H9 (cell line): Measurements from ENCODE around the gene LRP5. TPM values are rescaled to one million over a fixed set of nuclear protein-coding genes. Genes with fewer than 3 reads are reported as not detected.
"Not testable (repeated sequence)": the region's sequence is repeated elsewhere in the genome, so short reads cannot be mapped to it uniquely, and the experiment has no call there.

Experiments
- DNase-seq: peaks from one replicate; pipeline ENCODE4 v3.0.0-alpha.2; 2017
- H2AFZ ChIP-seq: one replicate; pipeline ENCODE4 v1.6.1; 2013; ENCODE audit warnings: mild to moderate bottlenecking, low read length, control low read depth, moderate library complexity
- H2AK5ac ChIP-seq: 2 replicates; pipeline ENCODE4 v1.6.1; 2013; ENCODE audit warnings: low read length, control low read depth, mixed read lengths; ENCODE audit not compliant: insufficient read length
- H2BK120ac ChIP-seq: one replicate; pipeline ENCODE4 v1.6.1; 2013; ENCODE audit warnings: low read depth, mild to moderate bottlenecking, low read length, control low read depth, inconsistent platforms; ENCODE audit not compliant: poor library complexity, severe bottlenecking
- H2BK12ac ChIP-seq: 2 replicates; pipeline ENCODE4 v1.6.1; 2013; ENCODE audit warnings: low read length, control low read depth, mixed read lengths, low read depth; ENCODE audit not compliant: insufficient read length
- H2BK15ac ChIP-seq: 2 replicates; pipeline ENCODE4 v1.6.1; 2013; ENCODE audit warnings: low read depth, low read length, control low read depth
- H2BK20ac ChIP-seq: one replicate; pipeline ENCODE4 v1.6.1; 2013; ENCODE audit warnings: low read depth, mild to moderate bottlenecking, low read length, control low read depth, inconsistent platforms; ENCODE audit not compliant: poor library complexity, severe bottlenecking
- H2BK5ac ChIP-seq: 2 replicates; pipeline ENCODE4 v1.6.1; 2013; ENCODE audit warnings: low read length, control low read depth, mixed read lengths; ENCODE audit not compliant: insufficient read length
- H3K14ac ChIP-seq: 2 replicates; pipeline ENCODE4 v1.6.1; 2013; ENCODE audit warnings: low read length, control low read depth; ENCODE audit not compliant: insufficient read depth
- H3K18ac ChIP-seq: 2 replicates; pipeline ENCODE4 v1.6.1; 2013; ENCODE audit warnings: low read depth, mild to moderate bottlenecking, mixed read lengths, low read length, control low read depth; ENCODE audit not compliant: insufficient read length
- H3K23ac ChIP-seq: 2 replicates; pipeline ENCODE4 v1.6.1; 2013; ENCODE audit warnings: low read length, control low read depth, mixed read lengths, low read depth; ENCODE audit not compliant: insufficient read length
- H3K23me2 ChIP-seq: 2 replicates; pipeline ENCODE4 v1.6.1; 2013; ENCODE audit warnings: low read depth, mild to moderate bottlenecking, mixed read lengths, low read length, control low read depth; ENCODE audit not compliant: insufficient read length, poor library complexity, severe bottlenecking
- H3K27ac ChIP-seq: 2 replicates; pipeline ENCODE4 v1.5.1; 2013; ENCODE audit warnings: low read length, control low read depth, mixed read lengths, low read depth; ENCODE audit not compliant: insufficient read length
- H3K27me3 ChIP-seq: 2 replicates; pipeline ENCODE4 v1.6.1; 2013; ENCODE audit warnings: low read length, control low read depth, inconsistent platforms; ENCODE audit not compliant: insufficient read depth
- H3K4ac ChIP-seq: 2 replicates; pipeline ENCODE4 v1.6.1; 2013; ENCODE audit warnings: low read depth, mild to moderate bottlenecking, control low read depth, inconsistent platforms, low read length, moderate library complexity
- H3K4me1 ChIP-seq: 2 replicates; pipeline ENCODE4 v1.6.1; 2013; ENCODE audit warnings: low read length, control low read depth, inconsistent platforms; ENCODE audit not compliant: insufficient read depth
- H3K4me2 ChIP-seq: 2 replicates; pipeline ENCODE4 v1.6.1; 2013; ENCODE audit warnings: low read length, control low read depth, mixed read lengths; ENCODE audit not compliant: insufficient read length, insufficient read depth
- H3K56ac ChIP-seq: 2 replicates; pipeline ENCODE4 v1.6.1; 2013; ENCODE audit warnings: low read depth, mild to moderate bottlenecking, mixed read lengths, low read length, control low read depth; ENCODE audit not compliant: insufficient read length
- H3K79me1 ChIP-seq: 2 replicates; pipeline ENCODE4 v1.6.1; 2013; ENCODE audit warnings: low read depth, mild to moderate bottlenecking, moderate library complexity, low read length, control low read depth, inconsistent platforms; ENCODE audit not compliant: insufficient read depth, poor library complexity, severe bottlenecking
- H3K79me2 ChIP-seq: 2 replicates; pipeline ENCODE4 v1.6.1; 2013; ENCODE audit warnings: low read length, control low read depth, inconsistent platforms; ENCODE audit not compliant: insufficient read depth
- H3K9ac ChIP-seq: 2 replicates; pipeline ENCODE4 v1.6.1; 2013; ENCODE audit warnings: low read length, control low read depth, mixed read lengths; ENCODE audit not compliant: insufficient read length; ENCODE audit errors: extremely low read depth
- H3K9me3 ChIP-seq: one replicate; pipeline ENCODE4 v1.6.1; 2013; ENCODE audit warnings: low read depth, low read length, inconsistent platforms; ENCODE audit not compliant: control insufficient read depth
- H3T11ph ChIP-seq: one replicate; pipeline ENCODE4 v1.6.1; 2013; ENCODE audit warnings: mild to moderate bottlenecking, low read length, control low read depth, inconsistent platforms
- H4K20me1 ChIP-seq: one replicate; pipeline ENCODE4 v1.6.1; 2013; ENCODE audit not compliant: control insufficient read depth, insufficient read length, insufficient read depth
- H4K5ac ChIP-seq: 2 replicates; pipeline ENCODE4 v1.6.1; 2013; ENCODE audit warnings: low read depth, mild to moderate bottlenecking, mixed read lengths, low read length, control low read depth; ENCODE audit not compliant: insufficient read length
- H4K8ac ChIP-seq: replicated peaks from 2 replicates; pipeline ENCODE4 v1.6.1; 2013; ENCODE audit warnings: low read length, control low read depth, mixed read lengths, low read depth; ENCODE audit not compliant: insufficient read length
- H4K91ac ChIP-seq: 2 replicates; pipeline ENCODE4 v1.6.1; 2013; ENCODE audit warnings: low read depth, mild to moderate bottlenecking, moderate library complexity, mixed read lengths, low read length, control low read depth; ENCODE audit not compliant: insufficient read length
- H3K27ac Mint-ChIP-seq, 3 experiments: 2 replicates in 2 of 3; 3 replicates in 1 of 3; pipeline ENCODE4 v1.8.0; 2020 to 2021; ENCODE audit warnings: mixed read lengths in 3 of 3, mild to moderate bottlenecking in 1 of 3, moderate library complexity in 1 of 3
- H3K27me3 Mint-ChIP-seq: 2 replicates; pipeline ENCODE4 v1.8.0; 2021; ENCODE audit warnings: low read depth, mild to moderate bottlenecking, moderate library complexity, mixed read lengths
- H3K36me3 Mint-ChIP-seq, 3 experiments: 2 replicates in 2 of 3; 3 replicates in 1 of 3; pipeline ENCODE4 v1.8.0; 2020 to 2021; ENCODE audit warnings: low read depth in 3 of 3, mixed read lengths in 3 of 3; ENCODE audit not compliant: insufficient read depth in 1 of 3
- H3K4me1 Mint-ChIP-seq, 2 experiments: 2 replicates each; pipeline ENCODE4 v1.8.0; 2020; ENCODE audit warnings: mixed read lengths in 2 of 2
- H3K4me3 Mint-ChIP-seq, 2 experiments: 2 replicates in 1 of 2; 3 replicates in 1 of 2; pipeline ENCODE4 v1.8.0; 2020 to 2021; ENCODE audit warnings: mild to moderate bottlenecking in 2 of 2, mixed read lengths in 2 of 2, moderate library complexity in 1 of 2
- H3K9me3 Mint-ChIP-seq, 2 experiments: 2 replicates in 1 of 2; 3 replicates in 1 of 2; pipeline ENCODE4 v1.8.0; 2020; ENCODE audit warnings: mild to moderate bottlenecking in 2 of 2, mixed read lengths in 2 of 2, moderate library complexity in 1 of 2
- CTCF ChIP-seq: fragments of 200-600 bp; sonication (generic); conservative IDR thresholded peaks from 3 replicates; pipeline ENCODE4 v1.8.0; 2021; ENCODE audit warnings: antibody characterized with exemption, mild to moderate bottlenecking
- WGBS: extraction: QIAGEN DNeasy Blood & Tissue Kit; methylation state at CpG from one replicate; pipeline ENCODE4 v1.1.7; 2013; ENCODE audit warnings: missing lambda C conversion rate, low lambda C conversion rate, mixed read lengths; ENCODE audit not compliant: insufficient read length; ENCODE audit errors: extremely low coverage; 5-methylcytosine and 5-hydroxymethylcytosine counted together
- total RNA-seq: library from RNA; stranded (reverse); gene quantifications from 2 replicates; pipeline ENCODE4 v1.2.1, GENCODE V29; 2021

Gene LRP5
- total RNA-seq, 1 experiment from 2014 or later: 38.4 TPM

GRCh38 chr11:68473693-68474092 lies 161.3 kb downstream of the LRP5 start:
- H3K9ac ChIP-seq: no peak overlapping the region
- peaks cover 39 to 47% of the 10 kb centered on the region in 2 experiments for H3K4me1 Mint-ChIP-seq

GRCh38 chr11:68475626-68476025 lies 163.2 kb downstream of the LRP5 start:
- peaks cover 63 to 69% (median 66%) of the 10 kb centered on the region in 3 experiments for H3K36me3 Mint-ChIP-seq

More at GRCh38 chr11:68473693-68474092, 161.3 kb downstream of the LRP5 start:
- no peak overlapping the region for H2BK120ac ChIP-seq
- H3K4me3 Mint-ChIP-seq: no peak overlapping the region
- H4K20me1 ChIP-seq: no peaks in the 10 kb centered on the region
- H4K5ac ChIP-seq: no peak overlapping the region
- H3K18ac ChIP-seq: no peak overlapping the region
- H2BK15ac ChIP-seq: no peak overlapping the region
- no peaks in the 10 kb centered on the region for H3K27me3 ChIP-seq
- H3K56ac ChIP-seq: no peak overlapping the region
- H3K4me2 ChIP-seq: no peak overlapping the region
- H3K36me3 Mint-ChIP-seq: peaks cover 54 to 66% (median 64%) of the 10 kb centered on the region in 3 experiments
- H2AFZ ChIP-seq: no peak overlapping the region
- no peak overlapping the region for H3K23ac ChIP-seq
- H2AK5ac ChIP-seq: no peak overlapping the region
- peaks cover 4% of the 10 kb centered on the region for H3K4me1 ChIP-seq
- no peak overlapping the region for H2BK20ac ChIP-seq
- H3K23me2 ChIP-seq: no peaks in the 10 kb centered on the region
- peaks cover 8% of the 10 kb centered on the region for H3K79me1 ChIP-seq
- TF ChIP-seq CTCF: no peak
- no peak overlapping the region for H2BK12ac ChIP-seq
- no peak overlapping the region for H3T11ph ChIP-seq
- H4K8ac ChIP-seq: no peak overlapping the region
- no peaks in the 10 kb centered on the region for H3K27me3 Mint-ChIP-seq
- no peak overlapping the region for H3K14ac ChIP-seq
- no peak overlapping the region for H3K4ac ChIP-seq
- H3K27ac Mint-ChIP-seq: no peak overlapping the region
- H3K79me2 ChIP-seq: peaks cover 65% of the 10 kb centered on the region; the same call in 1 of the 2 replicates
- WGBS: no CpG with 5 or more reads among the region's 1 CpG
- H3K9me3 ChIP-seq: no peaks in the 10 kb centered on the region
- no peak overlapping the region for H3K27ac ChIP-seq
- DNase-seq: no peak
- H4K91ac ChIP-seq: no peak overlapping the region
- H2BK5ac ChIP-seq: no peak overlapping the region
- H3K9me3 Mint-ChIP-seq: peaks cover 13 to 41% of the 10 kb centered on the region in 2 experiments; a peak in 4 of 5 replicates

More at GRCh38 chr11:68475626-68476025, 163.2 kb downstream of the LRP5 start:
- not testable (repeated sequence) for H3K4me1 ChIP-seq, H3K9me3 ChIP-seq, H2BK15ac ChIP-seq, H3K18ac ChIP-seq, H3K27me3 ChIP-seq, H3K27ac ChIP-seq, H3K4ac ChIP-seq, DNase-seq, H4K8ac ChIP-seq, H4K5ac ChIP-seq, H3K14ac ChIP-seq, H3K23ac ChIP-seq, H2BK20ac ChIP-seq, H2AK5ac ChIP-seq, H3K4me2 ChIP-seq, H3K27ac Mint-ChIP-seq, H2BK12ac ChIP-seq, H3K23me2 ChIP-seq, H3K9ac ChIP-seq, H2BK5ac ChIP-seq, H3K4me3 Mint-ChIP-seq, H2AFZ ChIP-seq, H3K27me3 Mint-ChIP-seq, H4K91ac ChIP-seq, H3T11ph ChIP-seq, H3K56ac ChIP-seq, H4K20me1 ChIP-seq, H3K79me1 ChIP-seq, H2BK120ac ChIP-seq
- peaks cover 62% of the 10 kb centered on the region; the same call in 1 of the 2 replicates for H3K79me2 ChIP-seq
- Mint-ChIP-seq H3K4me1 (peaks cover 23 to 36% of the 10 kb centered on the region in 2 experiments), H3K9me3 (peaks cover 13 to 41% of the 10 kb centered on the region in 2 experiments; a peak in 4 of 5 replicates)
- WGBS: no CpG with 5 or more reads among the region's 34 CpGs
